ENCODE data around the gene RNF5.

Gene RNF5

DNA sequence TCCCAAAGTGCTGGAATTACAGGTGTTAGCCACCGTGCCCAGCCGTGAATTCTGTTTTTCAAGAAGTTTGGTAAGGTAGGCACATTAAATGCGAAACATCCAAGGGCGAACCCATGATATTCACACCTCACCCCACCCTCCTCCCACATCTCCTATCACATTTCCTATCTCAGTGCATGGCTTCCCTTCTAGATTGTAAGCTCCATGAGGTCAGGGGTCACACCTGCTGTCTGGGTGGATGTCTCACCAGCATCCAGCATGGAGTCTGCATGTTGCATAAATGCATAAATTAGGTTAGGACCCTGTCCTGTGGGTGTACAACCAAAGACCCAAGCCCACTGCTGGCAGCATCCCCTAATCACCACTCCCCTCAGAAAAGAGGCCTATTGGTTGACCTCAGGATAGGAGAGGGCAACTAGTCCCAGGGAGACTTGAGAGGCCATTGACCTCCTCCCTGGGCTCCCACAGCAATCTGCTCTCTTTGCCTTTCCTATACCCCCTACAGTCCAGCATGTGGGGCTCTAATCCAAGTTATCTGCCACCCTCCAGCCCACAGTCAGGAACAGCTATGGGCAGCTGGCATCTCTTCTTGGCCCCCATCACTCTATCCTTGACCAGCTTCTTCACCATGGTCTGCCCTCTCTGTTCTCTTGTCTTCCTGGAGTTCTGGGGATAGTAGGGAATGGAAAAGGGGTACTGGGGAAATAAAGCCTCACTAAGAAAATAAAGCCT lies 30.6 kb upstream of the RNF5 start:
- Mint-ChIP-seq H3K9me3 (no peaks in the 10 kb centered on the region), H3K27me3 (peaks cover 42 to 62% of the 10 kb centered on the region in 2 donors), H3K4me1 (ENCODE audit: low read depth in 2 of 2) (peaks cover 27 to 29% of the 10 kb centered on the region in 2 donors), H3K27ac (peak overlapping the region in 1 of 2 donors; percentile 76), H3K36me3 (ENCODE audit: insufficient read depth) (peaks cover 7% of the 10 kb centered on the region), H3K4me3 (no peak overlapping the region)
- DNase-seq (no peak), ATAC-seq (replicated peaks) (peak; percentile 32)

DNA sequence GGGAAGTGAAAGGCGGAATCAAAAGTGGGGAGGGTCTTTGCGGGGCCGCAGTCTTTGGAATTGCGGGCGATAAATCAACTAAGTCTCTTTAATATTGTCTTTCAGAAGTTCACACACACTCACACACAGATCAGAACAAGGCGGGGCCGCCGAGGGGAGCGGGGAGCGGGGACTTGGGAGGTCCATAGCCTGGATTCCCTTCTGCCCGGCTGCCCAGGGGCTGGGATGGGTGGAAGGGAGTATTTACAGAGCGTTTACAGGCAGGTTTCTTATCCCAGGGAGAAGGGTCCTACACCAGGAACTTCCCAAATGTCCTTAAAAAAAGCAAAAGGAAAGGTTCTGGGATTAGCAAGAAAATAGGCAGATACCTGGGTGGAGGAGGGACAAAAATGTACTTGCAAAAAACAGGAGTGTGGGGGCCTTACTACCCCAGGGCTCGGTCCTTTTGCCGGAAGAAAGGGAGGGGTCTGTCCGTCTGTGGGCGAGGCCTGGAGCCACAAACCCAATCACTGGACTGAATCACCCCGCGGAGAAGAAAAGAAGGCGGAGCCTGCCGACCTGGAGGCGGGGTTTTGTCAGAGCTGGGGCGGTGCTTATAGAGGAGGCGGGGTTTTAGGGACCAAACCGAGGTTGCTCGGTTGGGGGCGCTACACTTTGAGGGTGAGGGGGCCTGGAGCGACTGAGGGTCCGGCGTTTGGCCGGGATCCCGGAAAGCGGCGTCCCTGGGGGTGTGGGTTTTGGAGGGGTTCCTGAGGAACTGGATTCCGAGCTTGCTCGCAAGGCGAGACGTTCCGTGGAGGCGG lies 29.7 kb upstream of the RNF5 start:
- peak; percentile 55 to 60 (median 58) for DNase-seq
- H3K27me3 Mint-ChIP-seq: peaks cover 42 to 62% of the 10 kb centered on the region in 2 donors
- peaks cover 27 to 36% of the 10 kb centered on the region in 2 donors for H3K4me1 Mint-ChIP-seq (ENCODE audit: low read depth in 2 of 2)
- H3K4me3 Mint-ChIP-seq: peak overlapping the region; percentile 81 to 82
- ATAC-seq (replicated peaks): peak; percentile 72
- no peaks in the 10 kb centered on the region for H3K9me3 Mint-ChIP-seq
- H3K27ac Mint-ChIP-seq: no peak overlapping the region
- H3K36me3 Mint-ChIP-seq (ENCODE audit: insufficient read depth): peaks cover 14% of the 10 kb centered on the region

DNA sequence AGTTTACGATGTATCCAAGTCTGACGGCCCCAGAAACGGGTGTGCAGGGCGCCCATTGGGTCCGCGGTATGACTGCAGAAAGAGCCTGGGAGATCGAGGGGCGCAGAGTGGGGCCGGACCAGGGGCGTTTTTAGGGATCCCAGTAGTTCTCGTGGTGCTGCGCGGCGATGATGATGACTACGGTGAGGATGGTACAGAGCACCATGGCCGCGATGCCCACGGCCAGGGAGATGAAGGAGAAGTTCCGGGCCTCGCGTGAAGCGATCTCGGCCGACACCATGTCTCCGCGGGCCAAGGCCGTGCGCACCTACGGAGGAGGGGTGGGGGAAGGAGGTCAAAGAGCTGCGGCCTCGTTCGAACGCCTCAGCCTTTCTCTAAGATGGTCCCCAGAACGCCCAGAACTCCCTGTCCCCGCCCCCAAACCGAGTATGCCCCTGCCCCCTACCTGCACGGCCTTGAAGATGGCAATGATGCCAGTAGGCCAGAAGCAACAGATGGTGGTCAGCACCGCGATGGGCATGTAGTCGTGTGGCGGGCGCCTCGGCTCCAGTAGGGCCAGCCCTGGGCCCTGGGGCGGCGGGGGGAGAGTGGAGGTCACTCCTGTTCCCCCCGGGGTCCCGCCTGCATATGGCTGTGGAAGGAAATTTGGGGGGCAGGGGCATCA lies 29.0 kb upstream of the RNF5 start:
- ATAC-seq (replicated peaks): peak; percentile 6
- H3K4me1 Mint-ChIP-seq (ENCODE audit: low read depth in 2 of 2): peaks cover 33 to 42% of the 10 kb centered on the region in 2 donors

DNA sequence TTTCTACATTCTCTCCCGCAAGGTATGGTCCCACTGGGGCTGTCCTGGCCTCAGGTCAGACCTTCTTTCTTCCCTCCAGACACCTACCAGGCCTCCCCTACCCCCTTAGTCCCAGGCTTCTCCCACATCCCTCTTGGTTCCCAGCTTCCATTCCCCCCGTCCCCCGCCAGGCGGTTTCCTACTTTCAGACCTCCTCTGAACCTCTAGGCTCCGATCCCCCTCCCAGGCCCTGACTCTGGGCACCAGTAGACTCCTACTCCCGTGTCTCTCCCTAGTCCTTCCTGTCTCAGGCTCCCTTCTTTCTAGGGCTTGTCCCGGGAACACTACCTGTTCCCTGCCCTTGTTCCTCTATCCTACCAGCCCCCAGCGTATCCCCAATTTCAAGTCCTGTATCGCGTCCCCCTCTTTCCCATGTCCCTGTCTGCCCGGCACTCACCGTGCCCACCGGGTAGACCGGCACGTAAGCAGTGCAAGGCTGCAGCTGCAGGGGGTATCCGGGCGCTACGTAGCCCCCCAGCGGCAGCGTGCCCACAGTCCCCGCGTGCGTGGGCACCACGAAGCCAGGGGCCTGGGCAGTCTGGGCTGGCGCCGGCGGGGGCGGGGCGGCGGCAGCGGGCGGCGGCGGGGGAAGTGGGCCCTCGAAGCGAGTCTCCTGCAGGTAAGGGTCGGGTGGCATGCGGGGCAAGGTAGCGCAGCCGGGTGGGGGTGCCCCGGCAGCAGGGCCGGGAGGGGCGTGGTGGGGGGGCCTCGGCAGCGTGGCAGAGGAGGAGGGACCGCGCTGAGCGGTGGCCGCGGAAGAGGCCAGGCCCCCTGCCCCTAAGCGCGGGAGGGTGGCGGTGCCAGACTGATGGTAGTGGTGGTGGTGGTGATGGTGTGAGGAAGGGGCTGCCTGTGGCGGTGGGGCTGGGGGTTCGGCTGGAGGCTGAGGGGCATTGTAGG lies 28.0 kb upstream of the RNF5 start:
- no peaks in the 10 kb centered on the region for H3K9me3 Mint-ChIP-seq
- H3K27me3 Mint-ChIP-seq: peaks cover 42 to 62% of the 10 kb centered on the region in 2 donors
- peaks cover 42 to 51% of the 10 kb centered on the region in 2 donors for H3K4me1 Mint-ChIP-seq (ENCODE audit: low read depth in 2 of 2)
- peak overlapping the region; percentile 3 to 23 for H3K4me3 Mint-ChIP-seq
- no peak overlapping the region for H3K27ac Mint-ChIP-seq
- no peak for DNase-seq
- ATAC-seq (replicated peaks): no peak
- H3K36me3 Mint-ChIP-seq (ENCODE audit: insufficient read depth): peaks cover 19% of the 10 kb centered on the region

More for the DNA sequence above, 29.0 kb upstream of the RNF5 start:
- Mint-ChIP-seq H3K9me3 (no peaks in the 10 kb centered on the region), H3K36me3 (ENCODE audit: insufficient read depth) (peaks cover 19% of the 10 kb centered on the region), H3K4me3 (peak overlapping the region; percentile 81 to 82), H3K27me3 (peaks cover 42 to 62% of the 10 kb centered on the region in 2 donors), H3K27ac (no peak overlapping the region)
- DNase-seq: no peak

DNA sequence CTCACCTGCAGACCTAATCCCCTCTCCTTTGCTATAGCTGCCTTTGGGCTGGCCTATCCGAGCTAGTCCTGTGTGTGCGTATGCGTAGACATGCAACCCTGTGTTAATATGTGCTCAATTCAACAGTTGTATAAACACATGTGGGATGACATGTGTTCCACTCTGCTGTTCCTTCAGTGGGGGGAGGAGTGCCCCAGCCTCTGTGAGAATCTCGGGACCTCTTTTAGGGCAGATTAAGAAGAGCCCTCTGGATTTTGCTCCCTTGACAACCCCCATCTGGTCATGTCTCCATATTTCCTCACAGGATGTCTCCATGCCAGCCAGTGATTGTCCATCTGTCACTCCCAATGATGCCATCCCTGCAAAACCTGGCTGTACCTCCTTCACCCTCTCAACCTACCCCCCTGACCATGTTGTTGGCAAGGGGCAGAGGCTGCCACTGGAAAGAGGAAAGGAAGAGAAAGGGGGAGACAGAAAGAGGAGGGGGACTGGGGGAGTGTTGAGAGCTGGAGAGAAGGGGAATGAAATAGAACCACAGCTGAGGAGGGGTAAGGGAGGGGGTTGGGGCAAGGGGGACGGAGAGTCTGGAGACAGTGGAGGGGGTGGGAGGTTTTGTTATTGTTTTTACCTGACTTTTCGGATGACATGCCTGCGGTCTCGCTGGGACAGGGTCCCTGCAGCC lies 26.9 kb upstream of the RNF5 start:
- Mint-ChIP-seq H3K4me1 (ENCODE audit: low read depth in 2 of 2) (peaks cover 46 to 55% of the 10 kb centered on the region in 2 donors), H3K9me3 (no peaks in the 10 kb centered on the region), H3K4me3 (peak overlapping the region in 1 of 2 donors; percentile 41), H3K27ac (no peak overlapping the region), H3K36me3 (ENCODE audit: insufficient read depth) (peaks cover 19% of the 10 kb centered on the region), H3K27me3 (peaks cover 37 to 60% of the 10 kb centered on the region in 2 donors)
- DNase-seq (no peak), ATAC-seq (replicated peaks) (no peak)

DNA sequence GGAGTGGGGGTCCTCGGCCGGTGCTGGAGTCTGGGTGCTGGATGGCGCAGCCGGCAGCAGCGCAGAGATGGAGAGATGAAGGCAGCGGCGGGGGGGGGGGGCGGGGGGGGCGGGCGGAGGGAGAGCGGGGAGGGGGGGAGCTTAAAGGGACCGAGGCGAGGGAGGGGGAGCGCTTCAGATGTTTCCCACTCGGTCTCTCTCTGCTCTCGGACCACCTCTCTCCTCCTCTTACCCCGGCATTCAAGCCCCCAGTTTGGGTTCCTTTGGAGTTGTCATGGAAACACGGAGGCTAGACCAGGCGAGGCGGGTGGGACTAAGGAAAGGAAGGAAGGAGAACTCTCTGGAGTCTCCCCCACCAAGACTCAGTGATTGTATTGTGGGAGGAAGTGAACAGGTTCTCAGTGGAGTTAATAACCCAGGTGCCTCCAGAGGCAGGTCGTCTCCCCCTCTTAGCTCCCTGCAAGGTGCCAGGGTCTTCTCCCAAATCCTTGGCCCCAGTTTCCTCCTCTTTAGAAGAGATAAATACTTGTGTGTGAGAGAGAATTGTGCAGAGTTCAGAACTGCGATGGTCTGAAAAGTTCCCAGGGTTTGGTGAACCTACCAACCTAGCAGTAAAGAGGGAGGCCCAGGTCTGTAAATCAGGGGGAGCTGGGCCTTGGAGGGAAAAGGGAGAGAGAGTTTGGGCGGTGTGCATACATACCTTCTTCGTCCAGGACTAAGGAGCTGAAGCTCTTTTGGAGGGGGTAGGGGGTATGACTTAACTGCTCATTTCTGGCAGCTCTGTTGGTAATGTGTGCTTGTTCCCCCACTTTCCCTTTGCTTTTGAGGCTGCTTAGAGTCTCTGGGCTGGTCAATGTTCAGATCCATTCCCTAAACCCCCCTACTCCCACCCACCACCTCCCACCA lies 26.1 kb upstream of the RNF5 start, which contains the start of gene PRRT1:
TSS of gene PRRT1 (minus strand) at position 77 of the 906 bp plus-strand sequence. CDS start 112 bp downstream, outside the sequence.
- Mint-ChIP-seq H3K4me1 (ENCODE audit: low read depth in 2 of 2) (peaks cover 46 to 55% of the 10 kb centered on the region in 2 donors), H3K36me3 (ENCODE audit: insufficient read depth) (peaks cover 19% of the 10 kb centered on the region), H3K27me3 (peaks cover 31 to 52% of the 10 kb centered on the region in 2 donors), H3K4me3 (peak within 1 kb of the TSS; percentile 23 to 89), H3K9me3 (no peaks in the 10 kb centered on the region), H3K27ac (peak within 1 kb of the TSS; percentile 2 to 92)
- DNase-seq (no peak), ATAC-seq (replicated peaks) (no peak)

DNA sequence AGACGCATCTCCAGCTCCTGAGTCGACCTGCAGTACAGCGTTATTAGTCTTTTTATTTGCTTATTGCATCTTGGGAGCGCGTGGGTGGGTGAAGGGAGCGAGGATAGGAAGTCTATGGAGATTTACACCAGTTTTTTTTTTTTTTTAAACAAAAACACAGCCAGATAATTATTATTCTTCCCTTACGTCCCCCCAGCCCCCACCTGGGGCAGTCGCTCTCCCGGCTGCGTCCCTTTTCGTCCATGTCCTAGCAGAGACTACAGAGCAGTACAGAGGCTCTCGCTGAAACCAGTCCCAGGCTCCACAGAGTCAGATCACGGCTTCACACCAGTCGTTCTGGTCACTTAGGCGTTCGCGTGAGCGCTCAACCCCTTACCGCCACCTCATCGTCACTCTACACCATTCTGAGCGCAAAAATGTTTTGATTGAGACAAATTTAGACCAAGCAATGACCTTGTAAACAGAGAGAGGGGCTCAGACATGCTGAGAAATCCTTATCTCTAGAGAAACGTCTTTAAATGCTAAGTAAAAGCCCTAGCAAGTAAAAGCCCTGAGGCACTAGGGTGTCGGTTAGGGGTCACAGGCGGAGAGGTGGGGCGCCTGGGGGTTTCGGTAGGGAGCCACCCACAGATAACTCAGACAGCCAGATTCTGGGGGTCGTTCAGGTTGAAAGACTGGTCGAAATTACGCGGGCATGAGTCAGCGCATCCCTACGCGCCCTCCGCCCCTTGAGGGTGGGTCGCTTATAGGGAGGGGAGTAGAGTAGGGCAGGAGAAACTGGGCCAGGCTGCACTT lies 25.2 kb upstream of the RNF5 start:
- H3K4me1 Mint-ChIP-seq (ENCODE audit: low read depth in 2 of 2): peaks cover 41 to 51% of the 10 kb centered on the region in 2 donors
- peaks cover 19% of the 10 kb centered on the region for H3K36me3 Mint-ChIP-seq (ENCODE audit: insufficient read depth)
- ATAC-seq (replicated peaks) (no peak), DNase-seq (no peak)
- H3K27me3 Mint-ChIP-seq: peaks cover 30 to 43% of the 10 kb centered on the region in 2 donors
- H3K27ac Mint-ChIP-seq: peak overlapping the region; percentile 2 to 92
- no peaks in the 10 kb centered on the region for H3K9me3 Mint-ChIP-seq
- peak overlapping the region; percentile 89 to 91 for H3K4me3 Mint-ChIP-seq

DNA sequence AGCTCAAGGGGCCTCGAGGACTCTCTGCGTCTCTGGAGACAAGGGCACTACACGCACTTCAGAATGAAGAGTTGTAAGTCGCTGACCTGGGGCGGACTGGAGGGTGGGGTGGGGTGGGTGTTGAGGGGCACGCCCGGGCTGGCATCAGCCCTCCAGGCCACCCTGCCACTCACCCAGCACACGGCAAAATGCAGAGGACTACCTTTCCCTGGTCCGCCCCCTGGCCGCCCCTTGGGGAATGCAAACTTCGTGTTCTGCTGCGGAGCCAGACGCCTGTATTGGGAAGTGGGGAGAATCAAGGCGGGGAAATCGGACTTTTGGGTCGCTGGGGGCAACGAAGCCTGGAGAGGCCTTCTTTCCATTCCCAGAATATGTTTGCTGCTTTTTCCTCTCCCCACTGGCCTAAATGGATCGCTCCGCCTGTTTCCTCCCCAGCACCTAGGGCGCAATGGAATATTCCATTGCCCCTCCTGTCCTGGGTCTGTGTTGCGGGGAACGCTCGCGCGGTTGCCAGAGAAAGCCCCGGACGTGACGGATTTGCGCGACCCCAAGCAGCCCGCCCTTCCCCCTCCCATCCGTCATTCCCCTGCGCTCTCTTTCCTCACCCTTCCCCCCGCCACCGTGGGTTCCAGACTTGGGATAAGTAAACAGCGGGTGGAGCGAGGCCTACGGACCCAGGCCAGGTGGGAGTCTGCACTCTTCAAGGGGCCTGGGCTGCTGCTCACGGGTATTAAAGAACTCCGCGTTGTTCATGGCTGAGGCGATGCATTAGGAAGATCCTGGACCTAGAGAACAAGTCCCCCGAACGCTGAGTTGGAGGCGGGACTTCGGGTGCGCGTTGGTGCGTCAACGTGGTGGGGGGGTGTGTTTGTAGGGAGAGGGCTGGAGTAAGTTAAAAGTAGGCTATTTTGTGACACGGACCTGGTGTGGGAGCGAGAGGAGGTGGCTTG lies 24.4 kb upstream of the RNF5 start, which contains the start of gene PPT2:
TSS of gene PPT2 (plus strand) at position 578 of the 950 bp plus-strand sequence. CDS start 454 bp downstream, outside the sequence.
- H3K36me3 Mint-ChIP-seq (ENCODE audit: insufficient read depth): peaks cover 14% of the 10 kb centered on the region
- H3K4me3 Mint-ChIP-seq: peak within 1 kb of the TSS; percentile 89 to 91
- peaks cover 37 to 42% of the 10 kb centered on the region in 2 donors for H3K4me1 Mint-ChIP-seq (ENCODE audit: low read depth in 2 of 2)
- ATAC-seq (replicated peaks) (peak; percentile 76), DNase-seq (peak; percentile 64 to 69 (median 67))
- peaks cover 21 to 35% of the 10 kb centered on the region in 2 donors for H3K27me3 Mint-ChIP-seq
- H3K27ac Mint-ChIP-seq: peak within 1 kb of the TSS; percentile 91 to 92
- no peaks in the 10 kb centered on the region for H3K9me3 Mint-ChIP-seq

DNA sequence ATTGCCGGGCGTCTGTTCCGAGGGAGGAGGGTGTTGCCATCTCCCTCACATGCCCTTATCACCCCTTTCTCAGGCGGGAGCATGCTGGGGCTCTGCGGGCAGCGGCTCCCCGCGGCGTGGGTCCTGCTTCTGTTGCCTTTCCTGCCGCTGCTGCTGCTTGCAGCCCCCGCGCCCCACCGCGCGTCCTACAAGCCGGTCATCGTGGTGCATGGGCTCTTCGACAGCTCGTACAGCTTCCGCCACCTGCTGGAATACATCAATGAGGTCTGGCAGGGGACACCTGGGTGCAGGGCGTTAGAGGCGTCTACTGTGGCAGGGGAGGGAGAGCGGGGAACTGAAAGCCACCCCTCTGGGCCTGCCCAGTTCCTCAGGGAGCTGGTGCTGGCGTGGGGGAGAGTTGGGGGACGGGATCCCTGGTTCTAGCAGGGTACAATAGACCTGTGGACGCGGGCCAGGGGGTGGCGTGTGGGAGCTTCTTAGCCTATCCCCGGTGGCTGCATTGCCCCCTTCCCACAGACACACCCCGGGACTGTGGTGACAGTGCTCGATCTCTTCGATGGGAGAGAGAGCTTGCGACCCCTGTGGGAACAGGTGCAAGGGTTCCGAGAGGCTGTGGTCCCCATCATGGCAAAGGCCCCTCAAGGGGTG lies 23.6 kb upstream of the RNF5 start:
- peak; percentile 54 to 56 (median 54) for DNase-seq
- peak overlapping the region; percentile 89 to 91 for H3K4me3 Mint-ChIP-seq
- no peaks in the 10 kb centered on the region for H3K9me3 Mint-ChIP-seq
- peaks cover 36 to 39% of the 10 kb centered on the region in 2 donors for H3K4me1 Mint-ChIP-seq (ENCODE audit: low read depth in 2 of 2)
- H3K36me3 Mint-ChIP-seq (ENCODE audit: insufficient read depth): peaks cover 12% of the 10 kb centered on the region
- H3K27me3 Mint-ChIP-seq: peaks cover 16 to 27% of the 10 kb centered on the region in 2 donors
- peak; percentile 73 for ATAC-seq (replicated peaks)
- peak overlapping the region; percentile 91 to 92 for H3K27ac Mint-ChIP-seq

Data from effector memory CD8-positive, alpha-beta T cell (primary cell).